CD4-positive, CD25-positive, alpha-beta regulatory T cell (primary cell): ENCODE data around the gene ZSCAN18. TPM values are rescaled to one million over a fixed set of nuclear protein-coding genes. Genes with fewer than 3 reads are reported as not detected.

Experiments used
- ATAC-seq, 2 donors: fragments of 150-1000 bp; cut with Tn5 transposase; one replicate each; pipeline ENCODE4 v1.10.0; 2021; ENCODE audit warnings: low read depth in 2 of 2, moderate number of reproducible peaks in 2 of 2, moderate library complexity in 1 of 2
- DNase-seq, 3 donors: peaks; one replicate each; pipeline versions ENCODE4 v3.0.0 to v3.0.0-alpha.2; 2012 to 2022; ENCODE audit warnings: mixed read lengths in 1 of 3
- H3K27ac ChIP-seq: one replicate; pipeline ENCODE4 v1.7.0; 2013; ENCODE audit warnings: mild to moderate bottlenecking, low read length; ENCODE audit not compliant: insufficient read depth, poor library complexity, severe bottlenecking
- H3K27me3 ChIP-seq: one replicate; pipeline ENCODE4 v1.7.0; 2013; ENCODE audit warnings: low read length; ENCODE audit not compliant: control insufficient read depth, insufficient read depth
- H3K36me3 ChIP-seq: one replicate; pipeline ENCODE4 v1.7.0; 2013; ENCODE audit warnings: mild to moderate bottlenecking, low read length, moderate library complexity; ENCODE audit not compliant: control insufficient read depth, insufficient read depth
- H3K4me1 ChIP-seq: 2 replicates; pipeline ENCODE4 v1.7.0; 2013; ENCODE audit warnings: mild to moderate bottlenecking, low read length; ENCODE audit not compliant: insufficient read depth, control insufficient read depth, poor library complexity, severe bottlenecking
- H3K4me3 ChIP-seq: one replicate; pipeline ENCODE4 v1.7.0; 2013; ENCODE audit warnings: low read depth, mild to moderate bottlenecking, low read length, moderate library complexity
- H3K9me3 ChIP-seq, 2 experiments: 1 replicate in 1 of 2; 2 replicates in 1 of 2; pipeline ENCODE4 v1.7.0; 2013; ENCODE audit warnings: low read length in 2 of 2, mild to moderate bottlenecking in 1 of 2, moderate library complexity in 1 of 2; ENCODE audit not compliant: control insufficient read depth in 2 of 2
- H3K27ac Mint-ChIP-seq, 3 donors: one replicate each; pipeline ENCODE4 v1.8.0; 2020 to 2022; ENCODE audit warnings: mild to moderate bottlenecking in 3 of 3, mixed read lengths in 3 of 3, moderate library complexity in 2 of 3
- H3K27me3 Mint-ChIP-seq: one replicate; pipeline ENCODE4 v1.8.0; 2022; ENCODE audit warnings: mild to moderate bottlenecking, mixed read lengths
- H3K36me3 Mint-ChIP-seq: one replicate; pipeline ENCODE4 v1.8.0; 2020; ENCODE audit warnings: mixed read lengths
- H3K4me1 Mint-ChIP-seq, 4 donors: one replicate each; pipeline ENCODE4 v1.8.0; 2020 to 2022; ENCODE audit warnings: mixed read lengths in 4 of 4, mild to moderate bottlenecking in 1 of 4
- H3K4me3 Mint-ChIP-seq, 4 donors: one replicate each; pipeline ENCODE4 v1.8.0; 2020 to 2022; ENCODE audit warnings: mild to moderate bottlenecking in 4 of 4, mixed read lengths in 4 of 4, moderate library complexity in 3 of 4
- H3K9me3 Mint-ChIP-seq, 7 donors: one replicate each; pipeline ENCODE4 v1.8.0; 2020 to 2022; ENCODE audit warnings: mixed read lengths in 7 of 7, mild to moderate bottlenecking in 3 of 7, moderate library complexity in 2 of 7
- polyA plus RNA-seq, 4 donors: library from polyadenylated mRNA; unstranded; fragments of 300-500 nt; fragmentation: Illumina TruSeq; gene quantifications; one replicate each; pipeline ENCODE4 v1.2.3, GENCODE V29; 2021
- total RNA-seq: library from RNA; stranded (reverse); gene quantifications from one replicate; pipeline ENCODE4 v1.2.3, GENCODE V29; 2022

The ZSCAN18 gene
- total and polyA plus RNA-seq, 5 donors from 2014 or later: 3.9 to 17.7 (median 13.4) TPM

DNA sequence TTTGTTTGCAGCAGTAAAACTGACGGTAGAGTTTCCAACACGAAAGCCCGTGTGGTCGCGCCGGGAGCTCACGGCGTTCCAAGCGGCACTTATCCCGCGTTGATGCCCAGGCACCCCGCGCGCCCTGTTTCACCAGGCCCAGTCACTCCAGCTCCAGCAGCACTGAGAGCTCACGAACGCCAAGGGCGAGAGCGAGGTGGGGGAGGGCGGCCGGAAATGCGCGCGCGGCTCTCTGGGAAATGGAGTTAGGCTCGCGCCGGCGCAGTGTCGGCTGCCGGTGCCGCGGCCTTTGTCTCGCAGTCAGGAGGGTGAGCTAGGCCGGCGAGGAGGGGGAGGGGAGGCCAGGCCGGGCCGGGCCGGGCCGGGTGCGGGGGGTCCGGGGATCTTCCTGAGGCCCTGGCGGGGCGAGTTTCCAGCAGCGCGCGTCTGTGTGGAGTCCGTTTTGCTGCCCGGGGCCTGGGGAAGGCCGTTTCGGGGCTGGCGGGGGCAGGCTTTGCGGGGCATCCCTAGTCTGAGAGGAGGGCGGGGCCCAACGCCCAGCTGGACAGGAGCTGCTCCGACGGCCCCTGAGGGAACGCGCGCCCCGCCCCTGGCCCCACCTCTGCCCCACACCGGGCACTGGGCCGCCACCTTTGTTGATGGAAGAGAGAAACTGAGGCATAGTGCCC, 38.9 kb downstream of the ZSCAN18 start, which contains the start of gene ZNF135:
Gene ZNF135, plus strand, starts transcription at position 280 of the 668 bp plus-strand sequence. CDS start 721 bp downstream, outside the sequence.
- peaks cover 0 to 57% (median 22%) of the 10 kb centered on the region in 7 donors for H3K9me3 Mint-ChIP-seq
- peaks cover 10 to 60% of the 10 kb centered on the region in 2 experiments for H3K9me3 ChIP-seq

DNA sequence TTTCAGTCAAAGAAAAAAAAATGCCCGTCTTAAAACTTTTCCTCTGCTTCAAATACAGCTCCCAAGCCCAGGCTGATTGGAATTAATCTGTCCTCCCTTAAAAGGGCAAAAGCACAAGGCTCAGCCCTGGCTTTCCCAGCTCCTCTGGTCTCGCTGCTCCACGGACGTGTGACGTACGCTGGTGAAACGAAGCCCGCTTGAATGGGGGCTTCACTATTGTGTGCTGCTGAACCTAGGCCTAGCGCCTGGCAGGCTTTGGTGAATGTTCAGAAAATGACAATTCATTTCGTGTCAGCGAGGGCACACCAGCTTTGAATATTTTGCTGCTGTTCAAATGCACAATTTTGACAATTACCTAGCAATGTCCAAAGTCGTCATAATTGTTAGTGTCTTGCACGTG, 39.6 kb downstream of the ZSCAN18 start:
- Histone ChIP-seq H3K36me3 (no peaks in the 10 kb centered on the region), H3K4me3 (no peak overlapping the region), H3K27ac (no peak overlapping the region), H3K4me1 (peaks cover 4% of the 10 kb centered on the region), H3K27me3 (no peaks in the 10 kb centered on the region), H3K9me3 (peaks cover 7 to 56% of the 10 kb centered on the region in 2 experiments)
- no peak for DNase-seq
- H3K4me1 Mint-ChIP-seq: peaks cover 0 to 19% (median 2%) of the 10 kb centered on the region in 4 donors
- H3K36me3 Mint-ChIP-seq: peaks cover 10% of the 10 kb centered on the region
- ATAC-seq: no peak
- H3K27me3 Mint-ChIP-seq: peaks cover 4% of the 10 kb centered on the region
- peak overlapping the region in 2 of 3 donors; percentile 86 to 90 for H3K27ac Mint-ChIP-seq
- H3K9me3 Mint-ChIP-seq: peaks cover 0 to 51% (median 22%) of the 10 kb centered on the region in 7 donors
- H3K4me3 Mint-ChIP-seq: peak overlapping the region; percentile 71 to 91 (median 82)

More for the DNA sequence above, 38.9 kb downstream of the ZSCAN18 start, which contains the start of gene ZNF135:
- Histone ChIP-seq H3K4me1 (peaks cover 4% of the 10 kb centered on the region), H3K27me3 (no peaks in the 10 kb centered on the region), H3K4me3 (no peak within 1 kb of the TSS), H3K36me3 (peaks cover 2% of the 10 kb centered on the region), H3K27ac (peak within 1 kb of the TSS; percentile 55)
- H3K27me3 Mint-ChIP-seq: peaks cover 4% of the 10 kb centered on the region
- DNase-seq (peak; percentile 12 to 73 (median 60)), ATAC-seq (peak; percentile 80 to 83)
- peak within 1 kb of the TSS; percentile 86 to 93 (median 90) for H3K27ac Mint-ChIP-seq
- H3K4me3 Mint-ChIP-seq: peak within 1 kb of the TSS; percentile 77 to 91 (median 82)
- peaks cover 0 to 19% (median 2%) of the 10 kb centered on the region in 4 donors for H3K4me1 Mint-ChIP-seq
- H3K36me3 Mint-ChIP-seq: peaks cover 13% of the 10 kb centered on the region

DNA sequence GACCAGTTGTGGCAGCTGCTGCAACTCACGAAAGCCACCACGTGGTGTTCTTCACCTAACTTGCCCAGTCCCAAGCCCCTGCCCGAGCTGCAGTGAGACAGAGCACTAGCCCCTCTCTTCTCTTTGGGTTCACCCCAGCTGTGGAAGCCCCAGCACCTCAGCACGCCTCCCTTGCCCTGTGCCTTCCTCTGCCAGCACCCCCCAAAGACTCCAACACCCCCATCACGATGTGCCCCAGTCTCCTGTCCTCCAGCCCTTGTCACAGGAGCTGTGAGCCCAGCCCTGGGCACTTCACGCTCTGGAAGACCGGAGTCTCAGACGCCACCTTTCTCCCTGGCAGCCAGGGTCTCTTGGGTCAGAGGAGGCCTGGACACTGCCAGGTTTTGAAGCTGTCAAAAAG, 41.2 kb downstream of the ZSCAN18 start:
- H3K27me3 ChIP-seq: no peaks in the 10 kb centered on the region
- H3K27me3 Mint-ChIP-seq: peaks cover 4% of the 10 kb centered on the region
- no peak overlapping the region for H3K27ac Mint-ChIP-seq
- H3K36me3 ChIP-seq: no peaks in the 10 kb centered on the region
- peaks cover 6% of the 10 kb centered on the region for H3K36me3 Mint-ChIP-seq
- H3K4me1 Mint-ChIP-seq: peaks cover 0 to 19% (median 2%) of the 10 kb centered on the region in 4 donors
- peaks cover 1 to 59% of the 10 kb centered on the region in 2 experiments for H3K9me3 ChIP-seq
- H3K4me3 Mint-ChIP-seq: no peak overlapping the region
- ATAC-seq (no peak), DNase-seq (no peak)
- H3K9me3 Mint-ChIP-seq: peaks cover 0 to 53% (median 12%) of the 10 kb centered on the region in 7 donors
- no peak overlapping the region for H3K4me3 ChIP-seq
- no peak overlapping the region for H3K27ac ChIP-seq
- peaks cover 4% of the 10 kb centered on the region for H3K4me1 ChIP-seq

DNA sequence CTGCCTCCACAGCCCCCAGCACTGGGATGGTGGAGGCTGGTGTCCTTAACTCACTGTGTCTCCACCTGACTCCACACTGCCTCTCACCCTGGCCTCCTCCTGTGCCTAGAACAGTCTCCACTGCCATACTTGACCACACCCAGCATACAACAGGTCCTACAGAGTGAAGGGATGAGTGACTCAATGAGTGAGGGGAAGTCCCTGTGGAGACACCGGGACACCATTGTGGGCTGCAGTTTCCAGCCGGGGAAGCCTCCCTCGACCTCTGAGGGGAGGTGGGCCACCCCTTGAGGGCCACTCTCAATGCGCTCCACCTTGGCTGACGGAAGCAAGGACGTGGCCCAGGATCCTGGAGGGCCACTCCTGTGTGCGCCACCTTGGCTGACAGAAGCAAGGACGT, 41.8 kb downstream of the ZSCAN18 start:
- H3K27me3 Mint-ChIP-seq: peaks cover 4% of the 10 kb centered on the region
- no peak overlapping the region for H3K4me3 Mint-ChIP-seq
- peaks cover 6% of the 10 kb centered on the region for H3K36me3 Mint-ChIP-seq

DNA sequence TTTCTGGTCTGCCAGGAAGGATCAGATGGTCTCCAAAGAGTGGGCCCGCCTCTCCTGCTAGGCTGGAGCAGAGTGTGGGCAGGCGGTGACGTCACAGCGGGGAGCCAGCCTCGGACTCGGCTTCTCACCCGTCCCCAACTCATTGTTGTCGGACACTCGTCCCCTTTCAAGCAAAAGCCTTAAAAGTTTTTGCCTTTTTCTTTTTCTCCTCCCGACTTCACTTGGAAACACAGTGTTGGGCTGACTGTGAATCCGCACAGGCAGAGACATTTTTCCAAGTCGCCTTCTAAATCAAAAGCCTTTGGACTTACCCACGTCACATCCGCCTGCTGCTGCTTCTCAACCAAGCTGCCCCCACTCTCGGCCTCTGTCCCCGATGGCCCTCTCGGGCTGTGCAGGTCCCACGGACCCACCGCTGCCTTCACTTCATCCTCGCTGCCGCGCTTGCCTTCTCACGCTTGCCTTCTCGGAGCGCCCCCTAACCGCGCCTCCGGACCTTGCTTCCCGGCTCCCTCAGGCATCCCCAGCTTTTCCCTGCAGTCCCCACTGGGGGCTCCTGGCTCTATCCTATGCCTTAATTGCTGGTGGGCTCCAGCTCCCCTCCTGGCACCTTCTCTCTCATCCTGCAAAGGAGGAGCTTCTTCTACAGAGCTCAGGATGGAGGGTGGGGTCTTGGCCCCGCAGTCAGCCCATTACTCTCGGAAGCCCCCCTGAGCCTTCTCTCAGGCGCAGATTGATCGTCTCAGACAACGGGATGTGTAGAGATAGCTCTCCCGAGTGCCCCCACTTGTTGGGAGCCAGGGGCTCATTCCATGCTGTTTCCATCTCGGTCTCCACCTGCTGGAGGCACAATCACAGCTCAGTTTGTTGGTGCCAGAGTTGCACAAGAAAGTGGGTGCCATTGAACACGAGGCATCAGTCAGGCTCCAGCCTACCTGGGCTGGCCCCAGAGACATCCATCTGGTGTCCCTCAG, 42.8 kb downstream of the ZSCAN18 start:
- Histone ChIP-seq H3K9me3 (peaks cover 5 to 60% of the 10 kb centered on the region in 2 experiments), H3K27me3 (no peaks in the 10 kb centered on the region), H3K4me1 (peaks cover 4% of the 10 kb centered on the region), H3K4me3 (no peak overlapping the region), H3K27ac (no peak overlapping the region), H3K36me3 (no peaks in the 10 kb centered on the region)
- ATAC-seq: no peak
- H3K27ac Mint-ChIP-seq: no peak overlapping the region
- peak overlapping the region in 3 of 4 donors; percentile 23 to 43 (median 35) for H3K4me3 Mint-ChIP-seq
- H3K27me3 Mint-ChIP-seq: peaks cover 3% of the 10 kb centered on the region
- H3K36me3 Mint-ChIP-seq: peaks cover 6% of the 10 kb centered on the region
- no peak for DNase-seq
- H3K4me1 Mint-ChIP-seq: peaks cover 0 to 18% (median 2%) of the 10 kb centered on the region in 4 donors
- H3K9me3 Mint-ChIP-seq: peaks cover 0 to 58% (median 8%) of the 10 kb centered on the region in 7 donors

More for the DNA sequence above, 41.8 kb downstream of the ZSCAN18 start:
- H3K27ac ChIP-seq: no peak overlapping the region
- peak overlapping the region in 2 of 3 donors; percentile 18 to 79 for H3K27ac Mint-ChIP-seq
- DNase-seq (no peak), ATAC-seq (no peak)
- peaks cover 0 to 19% (median 2%) of the 10 kb centered on the region in 4 donors for H3K4me1 Mint-ChIP-seq
- H3K4me1 ChIP-seq: peaks cover 4% of the 10 kb centered on the region
- no peak overlapping the region for H3K4me3 ChIP-seq
- H3K9me3 ChIP-seq: peaks cover 3 to 65% of the 10 kb centered on the region in 2 experiments
- H3K27me3 ChIP-seq: no peaks in the 10 kb centered on the region
- no peaks in the 10 kb centered on the region for H3K36me3 ChIP-seq
- H3K9me3 Mint-ChIP-seq: peaks cover 0 to 54% (median 8%) of the 10 kb centered on the region in 7 donors

DNA sequence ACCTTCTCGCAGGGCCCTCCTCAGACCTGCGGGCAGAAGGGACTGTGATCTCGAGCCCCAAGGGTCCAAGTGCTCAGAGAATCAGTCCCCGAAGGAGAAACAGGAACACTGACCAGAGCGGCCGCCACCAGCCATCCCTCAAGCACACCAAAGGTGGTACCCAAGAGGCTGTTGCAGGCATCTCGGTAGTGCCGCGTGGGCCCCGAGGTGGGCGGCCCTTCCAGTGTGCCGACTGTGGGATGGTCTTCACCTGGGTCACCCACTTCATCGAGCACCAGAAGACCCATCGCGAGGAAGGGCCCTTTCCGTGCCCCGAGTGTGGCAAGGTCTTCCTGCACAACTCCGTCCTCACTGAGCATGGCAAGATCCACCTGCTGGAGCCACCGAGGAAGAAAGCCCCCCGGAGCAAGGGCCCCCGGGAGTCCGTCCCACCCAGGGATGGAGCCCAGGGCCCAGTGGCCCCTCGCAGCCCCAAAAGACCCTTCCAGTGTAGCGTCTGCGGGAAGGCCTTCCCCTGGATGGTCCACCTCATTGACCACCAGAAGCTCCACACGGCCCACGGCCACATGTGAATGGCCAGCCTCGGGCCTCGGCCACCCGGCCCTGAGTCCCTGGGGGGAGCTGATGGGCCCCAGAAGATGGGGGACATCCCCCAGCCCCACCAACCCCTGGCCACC, 44.4 kb downstream of the ZSCAN18 start:
- H3K9me3 ChIP-seq: peaks cover 7 to 64% of the 10 kb centered on the region in 2 experiments
- no peak overlapping the region for H3K4me3 Mint-ChIP-seq
- no peak overlapping the region for H3K4me3 ChIP-seq
- H3K27me3 ChIP-seq: no peaks in the 10 kb centered on the region
- H3K27ac Mint-ChIP-seq: no peak overlapping the region
- peaks cover 0 to 9% (median 2%) of the 10 kb centered on the region in 4 donors for H3K4me1 Mint-ChIP-seq
- H3K36me3 ChIP-seq: no peaks in the 10 kb centered on the region
- H3K9me3 Mint-ChIP-seq: peaks cover 0 to 61% (median 15%) of the 10 kb centered on the region in 7 donors
- peaks cover 2% of the 10 kb centered on the region for H3K36me3 Mint-ChIP-seq
- DNase-seq (no peak), ATAC-seq (no peak)
- H3K4me1 ChIP-seq: no peaks in the 10 kb centered on the region
- no peak overlapping the region for H3K27ac ChIP-seq
- no peaks in the 10 kb centered on the region for H3K27me3 Mint-ChIP-seq

DNA sequence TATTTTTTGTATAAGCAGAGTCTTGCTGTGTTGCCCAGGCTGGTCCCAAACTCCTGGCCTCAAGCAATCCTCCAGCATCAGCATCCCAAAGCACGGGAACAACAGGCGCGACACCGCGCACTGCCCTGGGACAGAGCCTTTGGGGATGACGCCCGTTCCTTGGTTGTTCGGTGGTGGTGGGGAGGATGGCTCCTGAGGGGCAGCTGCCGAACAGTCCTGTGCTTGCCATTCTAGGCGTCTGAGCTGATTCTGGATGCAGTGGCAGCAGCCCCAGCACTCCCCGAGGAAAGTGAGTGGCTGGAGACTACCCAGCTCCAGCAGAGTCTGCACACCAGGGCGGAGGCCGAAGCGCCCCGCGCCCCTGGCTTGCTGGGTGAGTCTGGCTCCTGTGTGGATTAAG, 45.8 kb downstream of the ZSCAN18 start:
- ATAC-seq (no peak), DNase-seq (no peak)
- no peaks in the 10 kb centered on the region for H3K27me3 ChIP-seq
- no peaks in the 10 kb centered on the region for H3K36me3 Mint-ChIP-seq
- H3K4me3 ChIP-seq: no peak overlapping the region
- H3K9me3 Mint-ChIP-seq: peaks cover 0 to 64% (median 15%) of the 10 kb centered on the region in 7 donors
- H3K27me3 Mint-ChIP-seq: no peaks in the 10 kb centered on the region
- no peak overlapping the region for H3K4me3 Mint-ChIP-seq
- no peak overlapping the region for H3K27ac ChIP-seq
- H3K4me1 ChIP-seq: no peaks in the 10 kb centered on the region
- H3K9me3 ChIP-seq: peaks cover 7 to 68% of the 10 kb centered on the region in 2 experiments
- H3K27ac Mint-ChIP-seq: no peak overlapping the region
- H3K4me1 Mint-ChIP-seq: peaks cover 0 to 5% (median 1%) of the 10 kb centered on the region in 4 donors
- no peaks in the 10 kb centered on the region for H3K36me3 ChIP-seq
